Measurements from ENCODE around the gene GOLGA3. TPM values are rescaled to one million over a fixed set of nuclear protein-coding genes. Genes with fewer than 3 reads are reported as not detected.

Gene GOLGA3
- total RNA-seq, 2 donors from 2014 or later, result 38.2 to 43.5 TPM

DNA sequence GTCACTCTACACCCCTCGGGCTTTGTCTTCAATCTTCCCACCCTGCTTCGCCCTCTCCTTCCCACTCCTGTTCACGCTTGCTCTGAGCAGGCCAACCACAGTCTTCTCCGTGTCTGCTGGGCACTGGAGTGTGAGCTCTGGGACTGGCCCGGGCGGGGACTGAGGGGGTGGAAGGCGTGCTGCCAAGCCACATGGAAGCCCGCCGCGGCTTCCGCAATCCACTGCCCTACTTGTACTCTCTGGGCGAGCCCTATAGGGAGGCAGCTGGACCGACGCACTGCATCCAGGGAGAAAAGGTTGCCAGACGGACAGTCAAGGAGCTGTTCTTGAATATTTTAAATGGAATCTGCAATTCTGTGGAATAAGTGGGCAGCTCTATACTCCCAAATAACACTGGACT is 24.8 kb downstream of the GOLGA3 start:
- 94 to 97% methylated on average over 13 to 15 of the region's 15 CpGs for WGBS, 2 experiments (ENCODE audit: insufficient coverage in 1 of 2, insufficient read length in 1 of 2)
- Histone ChIP-seq H3K36me3 (ENCODE audit: control insufficient read depth, insufficient read depth, low read length) (peaks cover 77% of the 10 kb centered on the region), H3K4me1 (ENCODE audit: control insufficient read depth, insufficient read depth, low read length) (no peaks in the 10 kb centered on the region), H3K27me3 (ENCODE audit: control insufficient read depth, insufficient read depth, low read length, poor library complexity, severe bottlenecking) (no peaks in the 10 kb centered on the region), H3K4me3 (ENCODE audit: low read length) (no peak overlapping the region), H3K9ac (ENCODE audit: extremely low read depth, low read length, poor library complexity, severe bottlenecking) (no peak overlapping the region), H3K9me3 (ENCODE audit: control insufficient read depth, low read length) (no peaks in the 10 kb centered on the region), H3K27ac (ENCODE audit: low read depth, low read length) (no peak overlapping the region)
- H3K4me3 Mint-ChIP-seq, result no peak overlapping the region
- TF ChIP-seq CTCF (conservative IDR thresholded peaks at IDR 0.05), result no peak
- H3K36me3 Mint-ChIP-seq (ENCODE audit: low read depth), result peaks cover 79% of the 10 kb centered on the region
- no peak for DNase-seq
- H3K4me1 Mint-ChIP-seq, result no peaks in the 10 kb centered on the region
- H3K27ac Mint-ChIP-seq, result no peak overlapping the region
- H3K27me3 Mint-ChIP-seq (ENCODE audit: insufficient read depth), result no peaks in the 10 kb centered on the region
- H3K9me3 Mint-ChIP-seq, result no peaks in the 10 kb centered on the region

DNA sequence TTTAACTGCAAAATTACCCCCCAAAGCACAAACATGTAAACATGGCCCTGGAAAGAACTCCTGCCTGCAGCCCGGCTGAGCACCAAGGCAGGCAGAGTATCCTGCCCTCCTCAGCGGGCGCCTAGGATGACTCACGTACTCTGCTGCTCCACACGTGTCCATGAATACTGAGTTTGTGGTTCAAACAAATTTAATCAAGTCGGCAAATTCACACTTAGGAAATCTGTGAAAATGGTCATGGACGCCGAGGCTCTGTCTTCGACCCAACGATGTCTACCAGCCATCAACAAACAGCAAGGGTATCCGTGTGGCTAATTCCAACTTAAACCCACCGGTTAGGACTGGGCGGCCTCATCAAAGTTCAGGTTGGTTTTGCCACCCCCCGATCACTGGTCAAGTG is 25.5 kb downstream of the GOLGA3 start:
- no peaks in the 10 kb centered on the region for H3K9me3 ChIP-seq (ENCODE audit: control insufficient read depth, low read length)
- DNase-seq, result no peak
- TF ChIP-seq CTCF (conservative IDR thresholded peaks at IDR 0.05), result no peak
- no peak overlapping the region for H3K27ac ChIP-seq (ENCODE audit: low read depth, low read length)
- Mint-ChIP-seq H3K9me3 (no peaks in the 10 kb centered on the region), H3K4me1 (no peaks in the 10 kb centered on the region), H3K4me3 (no peak overlapping the region), H3K27ac (no peak overlapping the region), H3K36me3 (ENCODE audit: low read depth) (peaks cover 76% of the 10 kb centered on the region), H3K27me3 (ENCODE audit: insufficient read depth) (no peaks in the 10 kb centered on the region)
- peaks cover 75% of the 10 kb centered on the region for H3K36me3 ChIP-seq (ENCODE audit: control insufficient read depth, insufficient read depth, low read length)
- no peak overlapping the region for H3K9ac ChIP-seq (ENCODE audit: extremely low read depth, low read length, poor library complexity, severe bottlenecking)
- no peaks in the 10 kb centered on the region for H3K27me3 ChIP-seq (ENCODE audit: control insufficient read depth, insufficient read depth, low read length, poor library complexity, severe bottlenecking)
- WGBS, 2 experiments (ENCODE audit: insufficient coverage in 1 of 2, insufficient read length in 1 of 2), result 94 to 97% methylated on average over 13 to 14 of the region's 14 CpGs
- H3K4me1 ChIP-seq (ENCODE audit: control insufficient read depth, insufficient read depth, low read length), result no peaks in the 10 kb centered on the region
- no peak overlapping the region for H3K4me3 ChIP-seq (ENCODE audit: low read length)

GRCh38 chr12:132801741-132802140 is 26.9 kb downstream of the GOLGA3 start:
- Histone ChIP-seq H3K4me1 (ENCODE audit: control insufficient read depth, insufficient read depth, low read length) (no peaks in the 10 kb centered on the region), H3K36me3 (ENCODE audit: control insufficient read depth, insufficient read depth, low read length) (peaks cover 77% of the 10 kb centered on the region), H3K9me3 (ENCODE audit: control insufficient read depth, low read length) (no peaks in the 10 kb centered on the region), H3K9ac (ENCODE audit: extremely low read depth, low read length, poor library complexity, severe bottlenecking) (no peak overlapping the region), H3K4me3 (ENCODE audit: low read length) (no peak overlapping the region), H3K27ac (ENCODE audit: low read depth, low read length) (no peak overlapping the region), H3K27me3 (ENCODE audit: control insufficient read depth, insufficient read depth, low read length, poor library complexity, severe bottlenecking) (no peaks in the 10 kb centered on the region)
- Mint-ChIP-seq H3K27me3 (ENCODE audit: insufficient read depth) (no peaks in the 10 kb centered on the region), H3K4me3 (no peak overlapping the region), H3K27ac (no peak overlapping the region), H3K4me1 (no peaks in the 10 kb centered on the region), H3K36me3 (ENCODE audit: low read depth) (peaks cover 75% of the 10 kb centered on the region), H3K9me3 (no peaks in the 10 kb centered on the region)
- WGBS, 2 experiments (ENCODE audit: insufficient coverage in 1 of 2, insufficient read length in 1 of 2), result 93 to 96% methylated on average over 28 of the region's 28 CpGs
- no peak for DNase-seq
- TF ChIP-seq CTCF (conservative IDR thresholded peaks at IDR 0.05), result no peak
